Fibroblast of skin of abdomen (primary cell): ENCODE measurements around the gene SYPL1. TPM values are rescaled to one million over a fixed set of nuclear protein-coding genes. Genes with fewer than 3 reads are reported as not detected.
"Not testable (repeated sequence)": the region's sequence is repeated elsewhere in the genome, so short reads cannot be mapped to it uniquely, and the experiment has no call there.

ENCODE experiments used
- DNase-seq: peaks from one replicate; pipeline ENCODE4 v3.0.0-alpha.2; 2013
- polyA plus RNA-seq, 2 experiments: library from polyadenylated mRNA; unstranded; fragments of 120-200 nt; gene quantifications; one replicate each; pipeline ENCODE4 v1.2.1, GENCODE V29; 2013; ENCODE audit not compliant: insufficient read length in 2 of 2

The SYPL1 gene
- polyA plus RNA-seq (2013, experiment 1 of 2; ENCODE audit: insufficient read length), result 61.5 TPM
- 60.8 TPM for polyA plus RNA-seq (2013, experiment 2 of 2; ENCODE audit: insufficient read length)

DNA sequence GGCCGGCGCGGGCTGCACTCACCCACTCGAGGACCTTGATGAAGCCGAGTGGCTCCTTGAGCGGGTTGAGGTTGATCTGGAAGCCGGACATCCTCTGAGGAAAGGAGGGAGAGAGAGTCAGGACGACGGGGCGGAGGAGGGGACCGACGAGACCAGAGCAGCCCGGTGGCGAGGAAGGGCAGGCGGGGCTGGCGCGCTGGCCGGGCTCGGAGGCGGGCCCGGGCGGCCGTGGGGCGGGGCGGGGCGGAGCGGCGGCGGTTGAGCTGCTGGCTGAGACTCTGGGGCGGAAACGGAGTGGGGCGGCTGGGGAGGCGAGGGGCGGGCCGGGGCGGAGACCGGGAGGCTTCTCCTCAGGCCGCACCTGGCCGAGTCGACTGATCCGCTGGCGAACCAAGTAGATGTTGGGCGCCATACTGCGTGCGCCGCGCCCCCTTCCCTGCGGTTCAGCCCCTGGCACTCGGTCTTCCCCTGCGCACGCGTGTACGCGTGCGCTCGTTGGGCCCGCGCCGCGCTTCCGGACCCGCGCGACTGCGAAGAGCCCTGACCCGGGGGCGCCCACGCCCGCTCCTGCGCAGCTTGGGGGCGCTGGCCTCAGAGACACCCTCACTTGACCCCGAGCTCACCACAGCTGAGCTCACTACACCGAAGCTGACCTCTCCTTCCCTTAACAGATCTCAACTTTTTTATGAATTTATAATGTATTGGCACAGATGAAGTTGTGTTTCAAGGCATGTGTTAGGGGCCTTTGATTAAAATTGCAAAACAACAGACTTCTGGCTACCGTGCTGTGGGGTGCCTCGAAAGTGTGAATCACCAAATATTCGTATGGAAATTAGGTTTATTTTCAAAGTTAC is at the start of gene SYPL1:
SYPL1 (minus strand) TSS at position 195 of the 854 bp plus-strand sequence; CDS start at position 91, 104 bp downstream.
- peak; percentile 94 for DNase-seq

DNA sequence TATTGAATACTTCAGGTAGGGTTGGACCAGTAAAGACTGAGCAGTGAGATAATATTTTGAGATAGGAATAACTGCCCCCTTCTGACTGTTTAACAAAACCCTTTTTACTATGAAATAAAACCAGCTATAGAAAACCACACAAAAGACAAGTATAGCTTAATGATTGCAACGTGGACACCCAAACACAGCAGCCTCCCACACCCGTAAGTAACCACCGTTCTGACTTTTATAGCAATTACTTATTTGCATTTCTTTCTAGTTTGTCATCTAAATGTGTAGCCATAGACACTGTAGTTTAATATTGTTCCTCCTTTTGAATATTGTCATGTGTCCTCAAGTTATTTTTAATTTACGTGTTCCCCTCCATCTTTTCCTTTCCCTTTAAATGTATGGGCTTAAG is 42.9 kb upstream of the SYPL1 start:
- DNase-seq, result no peak

DNA sequence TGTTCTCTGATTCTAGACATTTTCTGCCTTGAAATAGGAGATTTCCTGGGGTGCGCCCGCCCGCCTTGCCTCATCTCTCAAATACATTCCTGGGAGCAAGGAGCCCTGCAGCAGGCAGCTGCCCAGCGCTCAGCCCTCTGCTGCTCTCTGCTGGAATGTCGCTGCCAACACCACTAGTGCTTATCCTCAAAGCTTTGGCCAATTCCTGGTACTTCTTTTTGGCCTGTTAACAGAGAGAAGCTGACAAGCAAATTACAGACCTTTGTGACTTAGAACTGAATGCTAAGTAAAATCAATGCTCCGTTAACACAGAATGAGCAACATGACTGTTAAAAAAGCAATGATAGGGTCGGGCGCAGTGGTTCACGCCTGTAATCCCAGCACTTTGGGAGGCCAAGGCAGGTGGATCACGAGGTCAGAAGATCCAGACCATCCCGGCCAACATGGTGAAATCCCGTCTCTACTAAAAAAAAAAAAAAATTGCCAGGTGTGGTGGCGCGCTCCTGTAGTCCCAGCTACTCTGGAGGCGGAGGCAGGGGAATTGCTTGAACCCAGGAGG is 41.9 kb upstream of the SYPL1 start:
- peak; percentile 78 for DNase-seq

DNA sequence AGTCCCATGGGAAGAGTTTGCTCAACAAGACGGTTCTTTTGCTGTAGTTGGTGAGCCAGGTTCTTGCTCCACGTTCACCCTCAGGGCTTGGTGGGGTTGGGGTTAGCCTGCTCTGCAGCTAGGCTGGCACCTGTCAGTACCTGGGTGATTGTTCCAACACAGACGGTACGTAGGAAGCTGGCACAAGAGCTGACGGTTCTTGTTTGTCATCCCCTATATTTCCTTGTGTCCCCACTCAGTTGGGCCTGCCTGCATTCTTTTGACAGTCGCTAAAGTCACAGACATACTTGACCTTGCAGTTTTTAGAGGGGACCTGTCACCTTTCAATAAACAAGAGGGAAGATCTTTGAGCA is 40.2 kb upstream of the SYPL1 start:
- DNase-seq, result no peak

DNA sequence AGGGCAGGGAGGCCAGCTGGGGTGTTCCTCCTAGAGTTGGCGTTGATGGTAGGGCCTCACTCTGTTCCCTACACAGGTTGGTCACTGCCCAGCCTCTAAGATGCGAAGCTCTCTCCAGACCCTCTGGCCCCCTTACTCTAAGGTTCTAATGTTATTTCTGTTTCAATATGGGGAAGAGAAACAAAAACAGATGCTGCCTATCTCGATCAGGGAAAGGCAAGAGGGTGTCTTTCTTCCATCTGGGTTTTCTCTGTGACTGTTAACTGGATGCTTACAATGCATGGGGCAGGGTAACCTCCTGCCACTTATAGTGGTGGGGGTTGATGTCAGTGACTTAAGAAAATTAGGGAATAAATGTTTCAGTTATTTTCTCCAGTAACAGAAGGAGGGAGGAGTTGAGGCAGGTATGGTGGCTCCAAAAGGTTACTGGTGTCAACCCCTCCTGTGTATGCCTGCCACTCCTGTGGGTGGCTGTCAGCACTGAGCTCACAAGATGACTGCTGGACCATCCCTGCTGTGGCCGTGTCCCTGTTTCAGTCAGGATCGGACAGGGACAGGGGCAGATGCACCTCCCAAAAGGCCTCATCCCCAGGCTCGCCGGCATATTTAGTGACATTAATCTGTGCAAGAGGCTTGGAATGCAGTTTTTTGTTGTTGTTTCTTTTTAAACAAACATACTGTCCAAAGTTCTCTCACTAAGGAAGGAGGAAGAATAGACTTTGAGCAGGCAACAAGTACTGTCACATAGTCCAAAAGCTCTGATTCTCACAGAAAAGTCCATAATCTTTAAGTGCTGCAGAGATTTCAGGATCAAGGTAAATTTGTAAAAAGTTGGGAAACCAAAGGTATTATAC is 39.6 kb upstream of the SYPL1 start:
- no peak for DNase-seq

DNA sequence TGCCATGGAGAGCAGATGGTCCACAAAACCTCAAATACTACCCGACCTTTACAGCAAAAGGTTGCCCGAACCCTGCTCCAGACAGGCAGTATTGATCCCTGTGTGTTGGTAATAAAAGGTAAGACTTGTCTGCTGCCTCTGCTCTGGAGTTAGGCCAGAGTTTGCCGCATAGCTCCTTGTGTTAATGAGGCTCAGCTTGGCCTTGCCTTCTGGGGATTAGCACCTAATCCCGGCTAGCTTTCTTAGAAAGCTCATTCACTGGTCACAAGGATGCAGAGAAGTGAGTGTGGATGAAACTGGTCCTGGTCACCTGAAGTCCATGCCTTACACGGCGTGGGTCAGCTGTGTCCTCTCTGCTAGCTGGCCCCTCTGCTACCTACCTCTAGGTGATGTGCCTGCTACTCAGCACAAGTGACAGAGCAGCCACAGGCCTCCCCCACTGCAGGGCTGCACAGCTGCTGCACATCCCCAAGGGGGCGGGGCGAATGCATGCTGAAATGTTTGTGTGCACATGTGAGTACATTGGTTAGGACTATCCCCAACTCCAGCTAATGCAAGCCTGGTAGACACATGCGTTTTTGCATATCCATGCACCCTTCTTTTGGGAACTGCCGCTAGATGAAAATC is 31.7 kb upstream of the SYPL1 start:
- DNase-seq, result no peak

DNA sequence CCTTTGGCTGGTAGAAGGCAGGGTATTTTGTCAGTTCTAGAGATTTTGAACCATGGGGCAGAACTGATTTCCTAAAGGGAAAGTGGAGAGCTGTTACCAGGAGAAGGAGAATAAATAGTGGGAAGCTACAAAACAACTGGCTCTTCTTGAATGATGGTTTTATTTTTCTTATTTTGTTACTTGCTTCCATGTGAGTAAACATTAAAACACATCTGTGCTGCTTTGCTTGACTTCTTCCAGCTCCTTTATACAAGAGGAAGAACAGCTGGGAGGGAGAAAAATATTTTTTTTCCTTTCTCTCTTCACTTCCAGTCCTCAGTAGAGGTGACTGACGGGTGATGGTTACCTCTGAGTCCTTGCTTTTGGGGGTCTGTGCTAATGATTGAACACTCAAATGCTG is 30.0 kb upstream of the SYPL1 start:
- DNase-seq, result no peak

DNA sequence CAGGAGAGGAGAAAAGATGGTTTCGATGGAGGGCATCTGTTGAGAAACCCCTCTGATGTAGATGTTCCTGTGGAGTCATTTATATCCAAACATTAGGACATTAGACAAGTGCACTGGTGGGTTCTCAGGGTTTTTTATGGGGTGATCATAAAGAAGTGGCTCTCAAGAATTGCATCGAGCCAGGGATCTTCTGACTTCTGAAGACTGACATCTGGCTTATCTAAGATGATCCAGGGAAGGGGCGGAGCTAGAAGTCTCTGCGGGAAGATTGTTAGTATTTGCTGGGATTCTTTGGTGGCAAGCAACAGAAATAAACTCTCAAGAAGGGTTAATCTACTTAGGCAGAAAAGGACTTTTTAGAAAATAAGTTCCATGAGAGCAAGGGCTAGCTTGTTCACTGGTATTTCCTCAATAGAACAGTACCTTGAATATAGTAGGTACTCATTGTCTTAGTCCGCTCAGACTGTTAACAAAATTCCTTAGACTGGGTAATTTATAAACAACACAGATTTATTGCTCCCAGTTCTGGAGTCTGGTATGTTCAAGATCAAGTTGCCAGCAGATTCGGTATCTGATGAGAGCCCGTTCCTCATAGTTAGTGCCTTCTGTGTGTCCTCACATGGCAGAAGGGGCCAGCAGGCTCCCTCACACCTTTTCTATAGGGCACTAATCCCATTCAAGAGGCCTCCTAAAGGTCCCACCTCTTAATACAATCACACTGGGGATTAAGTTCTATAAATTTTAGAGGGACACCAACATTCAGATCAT is 28.5 kb upstream of the SYPL1 start:
- DNase-seq, result no peak

DNA sequence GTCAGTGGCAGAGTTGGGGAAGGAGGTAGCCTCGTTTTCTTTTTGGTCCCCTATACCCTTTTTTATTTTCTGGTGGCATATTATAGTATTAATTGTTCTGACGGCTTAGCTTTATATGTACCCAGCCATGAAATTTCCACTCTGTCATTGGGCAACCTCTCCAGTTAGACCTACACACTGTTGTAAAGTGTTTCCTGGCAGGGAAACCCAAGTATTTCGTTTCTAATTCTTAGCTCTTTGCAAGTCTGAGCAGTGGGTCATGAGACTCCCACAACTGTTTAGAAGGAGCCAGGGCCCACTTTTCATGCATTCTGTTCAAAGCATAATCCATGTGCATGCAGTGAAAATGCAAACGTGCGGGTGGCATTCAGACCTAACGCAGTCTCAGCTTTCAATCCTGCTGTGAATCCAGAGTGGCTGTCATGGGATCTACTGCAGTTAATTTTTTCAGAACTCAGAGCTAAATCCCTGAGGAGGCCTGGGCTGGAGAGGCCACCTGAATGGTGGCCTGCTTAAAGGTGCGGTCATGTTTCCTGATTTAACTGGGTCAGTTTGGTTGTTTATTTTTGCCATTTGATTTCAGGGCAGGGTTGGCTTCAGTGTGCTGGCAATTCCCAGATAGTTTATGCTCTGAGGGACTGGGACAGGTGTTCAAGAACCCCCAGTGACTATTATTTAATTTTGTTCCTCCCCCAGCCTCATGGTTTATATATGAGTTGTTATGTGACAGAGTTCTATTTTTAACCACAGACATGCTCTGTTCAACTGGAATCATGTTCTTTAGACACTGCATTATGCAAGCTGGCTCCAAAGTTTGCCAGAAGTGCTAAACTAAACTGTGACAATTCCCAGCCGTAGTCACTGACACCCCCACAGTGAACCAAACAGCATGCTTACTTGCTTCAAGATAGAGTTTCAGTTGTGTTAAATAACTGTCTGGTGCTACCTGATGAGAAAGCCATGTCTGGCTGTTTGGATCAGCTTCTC is 27.4 kb upstream of the SYPL1 start:
- DNase-seq, result peak; percentile 28

DNA sequence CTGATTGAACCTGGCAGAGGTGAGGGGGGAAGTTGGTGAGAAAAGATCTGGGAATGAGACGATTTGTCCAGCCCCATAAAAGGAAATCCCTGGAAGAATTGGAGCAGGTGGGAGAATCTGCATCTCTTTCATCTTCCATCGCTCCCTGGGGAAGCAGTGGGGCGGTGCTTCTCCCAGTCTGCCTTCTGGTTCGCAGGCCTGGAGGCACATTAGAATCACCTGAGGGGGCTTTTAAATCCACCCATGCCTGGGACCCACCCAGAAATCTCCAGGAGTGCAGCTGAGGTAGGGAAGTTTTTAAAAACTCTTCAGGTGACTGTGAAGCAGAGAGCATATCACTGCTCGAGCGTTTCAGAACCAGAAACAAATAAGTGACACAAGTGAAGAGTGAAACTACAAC is 26.7 kb upstream of the SYPL1 start:
- DNase-seq, result no peak

DNA sequence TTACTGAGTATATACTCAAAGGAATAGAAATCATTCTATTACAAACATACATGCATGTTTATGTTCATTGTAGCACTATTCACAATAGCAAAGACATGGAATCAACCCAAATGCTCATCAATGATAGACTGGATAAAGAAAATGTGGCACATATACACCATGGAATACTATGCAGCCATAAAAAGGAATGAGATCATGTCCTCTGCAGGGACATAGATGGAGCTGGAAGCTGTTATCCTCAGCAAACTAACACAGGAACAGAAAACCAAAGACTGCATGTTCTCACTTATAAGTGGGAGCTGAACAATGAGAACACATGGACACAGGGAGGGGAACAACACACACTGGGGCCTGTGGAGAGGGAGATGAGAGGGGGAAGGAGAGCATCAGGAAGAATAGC is 26.1 kb upstream of the SYPL1 start:
- not testable (repeated sequence) for DNase-seq

DNA sequence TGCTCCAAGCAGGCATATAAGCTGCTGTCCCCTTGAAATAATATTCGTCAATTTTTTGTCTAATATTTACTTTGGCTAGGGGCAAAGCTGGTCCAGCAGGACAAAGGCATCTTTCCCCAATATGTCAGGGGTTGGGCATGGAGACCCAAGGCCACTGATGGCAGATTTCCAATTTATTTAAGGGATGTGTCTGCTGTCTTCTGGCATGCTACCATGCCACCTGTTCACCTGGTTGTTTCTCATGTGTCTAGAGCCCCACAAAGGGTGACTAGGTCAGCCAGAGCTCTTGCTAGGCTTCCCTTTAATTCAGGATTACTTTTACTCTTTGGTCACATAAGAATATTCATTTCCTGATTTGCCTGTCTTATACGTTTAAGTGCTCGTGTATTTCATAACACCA is 22.1 kb upstream of the SYPL1 start:
- DNase-seq, result no peak

DNA sequence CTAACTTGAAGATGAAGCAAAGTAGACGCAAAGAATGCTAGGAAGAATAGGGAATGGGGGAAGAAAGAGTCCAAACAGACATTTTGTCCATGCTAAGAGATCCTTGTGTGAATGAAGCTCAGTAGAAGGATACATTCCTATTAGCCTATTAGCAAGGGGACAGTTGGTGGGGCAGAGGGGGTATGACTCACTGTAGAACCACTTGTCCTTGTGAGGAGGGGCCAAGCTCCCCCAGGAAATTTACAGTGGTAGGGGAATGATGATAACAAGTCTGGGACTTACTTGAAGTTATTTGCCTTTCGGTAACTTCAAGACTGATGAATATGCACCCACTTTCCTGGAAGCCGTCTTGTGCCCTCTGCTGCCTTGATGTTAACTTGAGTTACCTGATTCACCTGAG is 17.2 kb upstream of the SYPL1 start:
- no peak for DNase-seq

DNA sequence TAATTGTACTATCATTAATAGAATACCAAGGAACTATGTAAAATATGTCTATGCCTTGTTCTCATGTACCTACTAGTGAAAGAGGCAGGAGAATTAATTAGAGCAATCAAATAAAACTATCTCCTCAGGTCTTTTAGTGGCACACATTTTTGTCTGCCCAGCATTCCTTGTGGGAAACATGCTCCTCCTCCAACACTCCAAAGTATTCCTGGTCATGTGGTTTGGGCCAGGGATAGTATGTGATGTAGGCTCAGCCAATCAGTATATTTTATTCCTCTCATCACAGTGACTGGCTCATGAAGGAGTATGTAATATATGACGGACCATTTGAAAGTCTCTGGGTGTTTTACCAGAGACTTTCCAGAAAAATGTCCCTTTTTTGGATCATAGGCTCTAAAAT is 16.7 kb upstream of the SYPL1 start:
- DNase-seq, result peak; percentile 43

DNA sequence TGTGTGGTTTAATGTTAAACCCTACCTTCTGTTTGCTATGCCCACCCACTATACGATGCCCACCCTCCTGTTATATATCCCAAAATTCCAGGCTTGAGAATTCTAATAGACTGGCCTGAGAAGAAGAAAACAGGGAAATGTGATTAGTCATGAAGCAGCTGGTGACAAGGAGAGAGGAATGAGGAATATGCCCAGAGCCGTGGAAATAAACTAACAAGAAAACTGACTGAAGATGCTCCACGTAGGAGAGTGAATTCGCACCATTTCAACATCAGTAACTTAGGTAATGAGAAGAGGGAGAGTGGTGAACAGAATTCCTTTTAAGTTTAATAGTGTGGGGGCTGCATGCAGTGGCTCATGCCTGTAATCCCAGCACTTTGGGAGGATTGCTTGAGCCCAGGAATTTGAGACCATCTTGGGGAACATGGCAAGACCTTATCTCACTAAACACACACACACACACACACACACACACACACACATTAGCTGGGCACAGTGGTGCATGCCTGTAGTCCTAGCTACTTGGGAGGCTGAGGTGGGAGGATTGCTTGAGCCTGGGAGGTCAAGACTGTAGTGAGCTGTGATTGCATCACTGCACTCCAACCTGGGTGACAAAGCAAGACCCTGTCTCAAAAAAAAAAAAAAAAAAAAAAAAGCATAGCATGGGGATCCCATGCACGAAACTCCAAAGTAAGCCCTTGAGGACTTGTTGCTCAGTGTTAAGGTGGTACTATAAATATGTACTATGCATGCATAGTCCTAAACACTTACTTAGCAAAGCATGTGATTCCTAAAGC is 16.1 kb upstream of the SYPL1 start:
- peak; percentile 42 for DNase-seq

DNA sequence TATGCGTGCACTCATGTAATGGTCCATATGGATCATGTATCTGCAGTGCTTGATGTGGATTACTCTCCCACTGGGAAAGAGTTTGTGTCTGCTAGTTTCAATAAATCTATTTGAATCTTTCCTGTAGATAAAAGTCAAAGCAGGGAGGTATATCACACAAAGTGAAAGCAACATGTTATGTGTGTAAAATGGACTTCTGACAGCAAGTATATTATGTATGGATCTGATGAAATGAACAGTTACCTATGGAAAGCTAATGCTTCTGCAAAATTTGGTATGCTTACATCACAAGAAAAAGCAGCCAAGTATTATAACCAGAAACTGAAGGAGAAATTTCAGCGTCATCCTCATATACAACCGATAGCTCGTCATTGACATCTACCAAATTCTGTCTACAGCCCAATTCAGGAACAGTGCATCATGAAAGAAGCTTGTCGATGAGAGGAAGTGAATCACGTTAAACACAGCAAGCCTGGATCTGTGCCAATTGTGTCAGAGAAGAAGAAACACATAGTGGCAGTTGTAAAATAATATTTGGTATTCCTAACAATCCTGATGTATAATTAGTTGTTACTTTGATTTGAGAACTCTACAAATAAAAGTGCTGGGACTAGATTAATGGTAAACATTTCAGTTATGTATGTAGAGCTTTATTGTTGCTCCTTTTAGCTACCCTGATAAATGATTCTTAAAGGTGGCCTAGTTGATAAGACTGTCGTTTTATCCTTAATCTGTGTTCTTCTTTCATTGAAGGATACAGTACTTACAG is 14.2 kb upstream of the SYPL1 start:
- DNase-seq, result peak; percentile 80

DNA sequence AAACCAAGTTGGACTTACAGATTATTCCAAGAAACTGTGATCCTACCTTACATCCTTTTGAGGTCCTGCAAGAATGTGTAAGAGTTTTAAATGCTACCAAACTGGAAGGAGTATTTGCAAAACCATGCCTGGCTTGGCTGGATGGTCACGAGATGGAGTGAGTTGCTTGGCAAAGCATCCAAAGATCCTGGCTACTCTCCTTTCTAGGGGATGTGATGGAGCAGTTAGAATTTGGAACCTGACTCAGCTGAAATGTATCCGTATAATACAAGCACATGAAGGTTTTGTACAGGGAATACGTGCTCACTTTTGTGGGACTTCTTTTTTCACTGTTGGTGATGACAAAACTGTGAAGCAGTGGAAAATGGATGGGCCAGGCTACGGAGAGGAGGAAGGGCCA is 13.3 kb upstream of the SYPL1 start:
- no peak for DNase-seq

DNA sequence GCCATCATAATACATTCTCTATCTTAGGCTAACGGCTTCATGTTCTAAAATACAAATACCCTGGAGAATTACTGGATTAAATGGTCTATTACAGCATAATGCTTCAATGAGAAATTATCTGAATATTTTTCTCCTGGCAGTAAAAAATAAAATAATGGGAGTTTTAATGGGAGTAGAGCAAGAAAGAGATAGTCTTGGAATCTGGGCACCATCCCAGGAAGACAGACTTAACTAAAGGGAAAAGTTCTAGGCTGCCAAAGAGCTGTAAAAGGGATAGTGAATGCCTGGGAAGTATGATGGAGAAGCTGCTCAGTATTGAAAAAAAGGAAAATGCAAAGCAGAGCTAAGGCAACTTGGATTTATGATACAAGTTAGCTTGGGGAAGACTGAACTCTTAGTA is 12.1 kb upstream of the SYPL1 start:
- DNase-seq, result no peak

DNA sequence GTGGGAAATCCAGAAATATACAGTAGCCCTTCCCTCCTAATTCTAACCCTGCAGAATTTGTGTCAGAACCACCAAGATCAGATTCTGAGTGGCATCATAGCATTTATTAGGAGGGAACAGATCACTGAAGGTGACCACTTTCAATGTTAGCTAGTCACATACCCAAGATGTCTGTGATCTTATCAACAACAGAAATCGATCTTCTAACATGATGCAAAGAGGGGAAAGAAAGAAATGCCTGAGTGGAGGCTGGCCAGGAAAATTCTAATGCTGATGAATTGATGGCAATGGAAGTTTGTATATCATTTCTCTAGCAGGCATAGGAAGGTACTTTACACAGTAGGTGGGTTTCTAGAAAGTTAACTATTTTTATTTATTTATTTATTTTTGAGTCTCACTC is 10.6 kb upstream of the SYPL1 start:
- DNase-seq, result no peak
